IMR-90 (cell line): ENCODE measurements around the gene NDUFV2. TPM values are rescaled to one million over a fixed set of nuclear protein-coding genes. Genes with fewer than 3 reads are reported as not detected.
A peak's percentile ranks its signal among the peaks of the same experiment; 100 is the strongest.

Source experiments
- ATAC-seq: fragments of 200-7000 bp; cut with Tn5 transposase; 2 replicates; pipeline ENCODE4 v1.9.1; 2020; ENCODE audit warnings: low read depth, mild to moderate bottlenecking, moderate library complexity
- BruUV-seq: library from RNA; stranded (reverse); fragments of 400-500 nt; replicated peaks from 2 replicates; lab custom pipeline; 2021; lab: Mats Ljungman, UMichigan
- CTCF ChIA-PET: fragments of 300-600 bp; formaldehyde crosslinking; extraction: SDS; loops from one replicate; lab custom pipeline; 2021; ENCODE audit warnings: antibody characterized with exemption; lab: Yijun Ruan, JAX
- POLR2A ChIA-PET: fragments of 300-600 bp; sonication (Branson Sonifier 250); formaldehyde crosslinking; loops from one replicate; lab custom pipeline; 2022; ENCODE audit warnings: antibody characterized with exemption; ENCODE audit not compliant: unreplicated experiment; lab: Charles Lee
- DNase-seq: peaks from one replicate; pipeline ENCODE4 v3.0.0; 2013
- H2AFZ ChIP-seq: replicated peaks from 2 replicates; pipeline ENCODE3; 2013; ENCODE audit warnings: low read length, mild to moderate bottlenecking; ENCODE audit not compliant: poor library complexity
- H2AK5ac ChIP-seq: 2 replicates; pipeline ENCODE4 v1.6.1; 2013; ENCODE audit warnings: low read depth, low read length, inconsistent platforms
- H2AK9ac ChIP-seq: replicated peaks from 2 replicates; pipeline ENCODE3; 2013; ENCODE audit warnings: mild to moderate bottlenecking, low read depth, low read length, moderate library complexity; ENCODE audit not compliant: poor library complexity
- H2BK120ac ChIP-seq: 2 replicates; pipeline ENCODE4 v1.6.1; 2013; ENCODE audit warnings: low read depth, low read length, inconsistent platforms
- H2BK15ac ChIP-seq: 3 replicates; pipeline ENCODE4 v1.6.1; 2013; ENCODE audit warnings: low read depth, low read length, inconsistent platforms
- H2BK20ac ChIP-seq: 2 replicates; pipeline ENCODE4 v1.6.1; 2013; ENCODE audit warnings: low read depth, mild to moderate bottlenecking, inconsistent platforms, low read length, moderate library complexity
- H2BK5ac ChIP-seq: 2 replicates; pipeline ENCODE4 v1.6.1; 2013; ENCODE audit warnings: mild to moderate bottlenecking, low read depth, low read length, inconsistent platforms; ENCODE audit not compliant: poor library complexity, severe bottlenecking
- H3K14ac ChIP-seq: replicated peaks from 2 replicates; pipeline ENCODE4 v1.6.1; 2013; ENCODE audit warnings: low read depth, low read length, inconsistent platforms
- H3K18ac ChIP-seq: 2 replicates; pipeline ENCODE4 v1.6.1; 2013; ENCODE audit warnings: low read depth, low read length, control low read depth
- H3K23ac ChIP-seq: 2 replicates; pipeline ENCODE4 v1.6.1; 2013; ENCODE audit warnings: low read depth, low read length, inconsistent platforms
- H3K27ac ChIP-seq: 2 replicates; pipeline ENCODE4 v1.5.1; 2013; ENCODE audit warnings: mild to moderate bottlenecking, control low read depth, low read length; ENCODE audit not compliant: insufficient read depth
- H3K27me3 ChIP-seq: 2 replicates; pipeline ENCODE4 v1.6.1; 2013; ENCODE audit warnings: low read length; ENCODE audit not compliant: control insufficient read depth, insufficient read depth
- H3K36me3 ChIP-seq: 2 replicates; pipeline ENCODE4 v1.6.1; 2013; ENCODE audit warnings: low read length, mixed read lengths; ENCODE audit not compliant: control insufficient read depth, insufficient read depth
- H3K4ac ChIP-seq: 2 replicates; pipeline ENCODE4 v1.6.1; 2013; ENCODE audit warnings: low read depth, low read length, inconsistent platforms
- H3K4me1 ChIP-seq: 2 replicates; pipeline ENCODE4 v1.6.1; 2013; ENCODE audit warnings: low read length, mixed read lengths; ENCODE audit not compliant: control insufficient read depth, insufficient read depth
- H3K4me2 ChIP-seq: 2 replicates; pipeline ENCODE4 v1.6.1; 2013; ENCODE audit warnings: low read depth, mild to moderate bottlenecking, control low read depth, low read length, moderate library complexity
- H3K4me3 ChIP-seq: 2 replicates; pipeline ENCODE4 v1.5.1; 2013; ENCODE audit warnings: low read depth, mild to moderate bottlenecking, control low read depth, low read length, moderate library complexity; ENCODE audit not compliant: insufficient read depth
- H3K56ac ChIP-seq: 2 replicates; pipeline ENCODE4 v1.6.1; 2013; ENCODE audit warnings: low read length, inconsistent platforms; ENCODE audit not compliant: insufficient read depth; ENCODE audit errors: extremely low read depth
- H3K79me1 ChIP-seq, 2 experiments: 2 replicates each; pipeline ENCODE4 v1.6.1; 2013; ENCODE audit warnings: low read length in 2 of 2, inconsistent platforms in 1 of 2, low read depth in 1 of 2
- H3K9ac ChIP-seq: 2 replicates; pipeline ENCODE4 v1.6.1; 2013; ENCODE audit warnings: low read depth, low read length, control low read depth
- H3K9me1 ChIP-seq: 2 replicates; pipeline ENCODE4 v1.6.1; 2013; ENCODE audit warnings: low read length, inconsistent platforms; ENCODE audit not compliant: insufficient read depth
- H3K9me3 ChIP-seq: 2 replicates; pipeline ENCODE4 v1.6.1; 2013; ENCODE audit warnings: low read length; ENCODE audit not compliant: control insufficient read depth, insufficient read depth
- H4K20me1 ChIP-seq: 2 replicates; pipeline ENCODE4 v1.6.1; 2013; ENCODE audit warnings: low read length, inconsistent platforms; ENCODE audit not compliant: insufficient read depth
- H4K5ac ChIP-seq: 2 replicates; pipeline ENCODE4 v1.6.1; 2013; ENCODE audit warnings: mild to moderate bottlenecking, low read depth, low read length, control low read depth
- H4K8ac ChIP-seq, 2 experiments: 2 replicates each; pipeline ENCODE4 v1.6.1; 2013; ENCODE audit warnings: low read depth in 2 of 2, low read length in 2 of 2, control low read depth in 1 of 2, inconsistent platforms in 1 of 2
- H4K91ac ChIP-seq: 2 replicates; pipeline ENCODE4 v1.6.1; 2013; ENCODE audit warnings: low read depth, low read length, inconsistent platforms; ENCODE audit not compliant: insufficient read depth
- BHLHE40 ChIP-seq: fragments of 150-350 bp; IDR thresholded peaks from 2 replicates; pipeline ENCODE4 v1.6.1; 2016; ENCODE audit warnings: mild to moderate bottlenecking, low read depth, low read length
- CEBPB ChIP-seq: IDR thresholded peaks from 2 replicates; pipeline ENCODE4 v1.6.1; 2012; ENCODE audit warnings: low read depth, low read length, improper control_type of control experiment
- FOS ChIP-seq: fragments of 150-350 bp; IDR thresholded peaks from 2 replicates; pipeline ENCODE4 v1.6.1; 2016; ENCODE audit warnings: low read depth, low read length
- MAFK ChIP-seq: IDR thresholded peaks from 2 replicates; pipeline ENCODE4 v1.6.1; 2012; ENCODE audit warnings: low read depth, low read length, improper control_type of control experiment
- MAZ ChIP-seq: IDR thresholded peaks from 2 replicates; pipeline ENCODE4 v1.6.1; 2012; ENCODE audit warnings: low read depth, mild to moderate bottlenecking, low read length, improper control_type of control experiment, moderate library complexity, borderline replicate concordance
- RCOR1 ChIP-seq: IDR thresholded peaks from 2 replicates; pipeline ENCODE4 v1.6.1; 2012; ENCODE audit warnings: mild to moderate bottlenecking, low read length, improper control_type of control experiment; ENCODE audit not compliant: insufficient replicate concordance
- SMC3 ChIP-seq: fragments of 150-350 bp; IDR thresholded peaks from 2 replicates; pipeline ENCODE4 v1.6.1; 2016; ENCODE audit warnings: low read depth, mild to moderate bottlenecking, antibody characterized with exemption, low read length, moderate library complexity
- WGBS, 2 experiments: methylation state at CpG; one replicate each; pipeline versions ENCODE4 v1.1.5 to v1.1.7; 2013; ENCODE audit warnings: missing lambda C conversion rate in 2 of 2; ENCODE audit not compliant: insufficient read length in 1 of 2; ENCODE audit errors: extremely low coverage in 2 of 2; 5-methylcytosine and 5-hydroxymethylcytosine counted together
- dilution Hi-C: fragments of 300-500 bp; cut with HindIII; formaldehyde crosslinking; loops from one replicate; pipeline ENCODE4 v1.14.3; 2018; ENCODE audit warnings: low sequenced_read_pairs; ENCODE audit not compliant: unreplicated experiment
- in situ Hi-C: fragments of 300-500 bp; cut with MboI; formaldehyde crosslinking; loops from 3 replicates; pipeline ENCODE4 v1.14.3; 2019; ENCODE audit warnings: low sequenced_read_pairs, inconsistent platforms, mixed read lengths
- intact Hi-C: fragments of 100-400 bp; cut with micrococcal nuclease; formaldehyde crosslinking; loops from 2 replicates; pipeline ENCODE4 v1.10.0; 2022
- polyA plus RNA-seq, 3 experiments: library from polyadenylated mRNA; depleted of rRNA; stranded (reverse); fragments of >200 nt; gene quantifications; 2 replicates each; pipeline ENCODE4 v1.2.3, GENCODE V29; 2012; ENCODE audit warnings: low replicate concordance in 1 of 3
- total RNA-seq: library from RNA; depleted of rRNA; stranded (reverse); fragments of >200 nt; gene quantifications from 2 replicates; pipeline ENCODE4 v1.2.3, GENCODE V29; 2012
- TF ChIP-seq, protein P1 (sequence below): conservative IDR thresholded peaks from 2 replicates; pipeline ENCODE4 v1.5.1; 2012; ENCODE audit warnings: mild to moderate bottlenecking, low read depth, low read length, improper control_type of control experiment
- TF ChIP-seq, protein P2 (sequence below): fragments of 150-350 bp; IDR thresholded peaks from 2 replicates; pipeline ENCODE4 v1.6.1; 2017; ENCODE audit warnings: mild to moderate bottlenecking, antibody characterized with exemption, low read length, low read depth

Gene NDUFV2
- total and polyA plus RNA-seq, 2 of the 4 experiments (the other 2 are of a cell fraction), result 106 to 126 TPM

DNA sequence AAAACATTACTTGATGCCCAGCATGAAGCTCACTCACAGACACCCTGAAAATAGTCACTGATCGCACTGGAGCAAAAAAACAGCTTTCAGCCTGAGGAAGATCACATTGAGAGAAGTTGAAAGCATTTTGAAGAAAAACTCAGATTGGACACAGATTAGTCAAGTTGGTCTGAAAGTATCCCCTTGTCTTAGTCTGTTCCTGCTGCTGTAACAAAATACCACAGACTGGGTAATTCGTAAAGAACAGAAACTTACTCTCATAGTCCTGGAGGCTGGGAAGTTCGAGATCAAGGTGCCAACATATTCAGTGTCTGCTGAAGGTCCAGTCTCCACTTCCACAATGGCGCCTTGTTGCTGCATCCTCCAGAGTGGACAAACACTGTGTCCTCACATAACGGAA, 14.2 kb upstream of the NDUFV2 start:
- H3K14ac ChIP-seq, result no peak overlapping the region
- ChIA-PET POLR2A (no interaction called here), CTCF (no interaction called here)
- BruUV-seq, result no TSS peak
- no peak overlapping the region for H3K18ac ChIP-seq
- H4K8ac ChIP-seq, result no peak overlapping the region
- no peak overlapping the region for H3K56ac ChIP-seq
- H3K4me3 ChIP-seq, result no peak overlapping the region
- no peaks in the 10 kb centered on the region for H4K20me1 ChIP-seq
- no peak overlapping the region for H2AK9ac ChIP-seq
- TF ChIP-seq, protein P1, sequence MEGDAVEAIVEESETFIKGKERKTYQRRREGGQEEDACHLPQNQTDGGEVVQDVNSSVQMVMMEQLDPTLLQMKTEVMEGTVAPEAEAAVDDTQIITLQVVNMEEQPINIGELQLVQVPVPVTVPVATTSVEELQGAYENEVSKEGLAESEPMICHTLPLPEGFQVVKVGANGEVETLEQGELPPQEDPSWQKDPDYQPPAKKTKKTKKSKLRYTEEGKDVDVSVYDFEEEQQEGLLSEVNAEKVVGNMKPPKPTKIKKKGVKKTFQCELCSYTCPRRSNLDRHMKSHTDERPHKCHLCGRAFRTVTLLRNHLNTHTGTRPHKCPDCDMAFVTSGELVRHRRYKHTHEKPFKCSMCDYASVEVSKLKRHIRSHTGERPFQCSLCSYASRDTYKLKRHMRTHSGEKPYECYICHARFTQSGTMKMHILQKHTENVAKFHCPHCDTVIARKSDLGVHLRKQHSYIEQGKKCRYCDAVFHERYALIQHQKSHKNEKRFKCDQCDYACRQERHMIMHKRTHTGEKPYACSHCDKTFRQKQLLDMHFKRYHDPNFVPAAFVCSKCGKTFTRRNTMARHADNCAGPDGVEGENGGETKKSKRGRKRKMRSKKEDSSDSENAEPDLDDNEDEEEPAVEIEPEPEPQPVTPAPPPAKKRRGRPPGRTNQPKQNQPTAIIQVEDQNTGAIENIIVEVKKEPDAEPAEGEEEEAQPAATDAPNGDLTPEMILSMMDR, result no peak
- TF ChIP-seq BHLHE40, result no peak
- no peak for TF ChIP-seq MAZ
- no peak for TF ChIP-seq CEBPB
- no peak for TF ChIP-seq MAFK
- no peak for TF ChIP-seq FOS
- no peak for TF ChIP-seq RCOR1
- TF ChIP-seq, protein P2, sequence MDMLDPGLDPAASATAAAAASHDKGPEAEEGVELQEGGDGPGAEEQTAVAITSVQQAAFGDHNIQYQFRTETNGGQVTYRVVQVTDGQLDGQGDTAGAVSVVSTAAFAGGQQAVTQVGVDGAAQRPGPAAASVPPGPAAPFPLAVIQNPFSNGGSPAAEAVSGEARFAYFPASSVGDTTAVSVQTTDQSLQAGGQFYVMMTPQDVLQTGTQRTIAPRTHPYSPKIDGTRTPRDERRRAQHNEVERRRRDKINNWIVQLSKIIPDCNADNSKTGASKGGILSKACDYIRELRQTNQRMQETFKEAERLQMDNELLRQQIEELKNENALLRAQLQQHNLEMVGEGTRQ, result no peak
- TF ChIP-seq SMC3, result no peak
- no peak overlapping the region for H3K4ac ChIP-seq
- no peak overlapping the region for H2BK20ac ChIP-seq
- 100% methylated on average over 1 of the region's 5 CpGs; no CpG with 5 or more reads in 1 of the 2 experiments for WGBS, 2 experiments
- H3K27me3 ChIP-seq, result no peaks in the 10 kb centered on the region
- H2AK5ac ChIP-seq, result peak overlapping the region; percentile 54; the same call in 1 of the 2 replicates
- H3K9ac ChIP-seq, result no peak overlapping the region
- dilution Hi-C loops (no loop called here), intact Hi-C loops (no loop called here), in situ Hi-C loops (no loop called here)
- no peak overlapping the region for H2BK5ac ChIP-seq
- no peak overlapping the region for H2AFZ ChIP-seq
- H4K5ac ChIP-seq, result no peak overlapping the region
- no peaks in the 10 kb centered on the region for H3K36me3 ChIP-seq
- ATAC-seq (no peak), DNase-seq (no peak)
- no peaks in the 10 kb centered on the region for H3K9me3 ChIP-seq
- peaks cover 6% of the 10 kb centered on the region; the same call in 1 of the 2 replicates for H3K9me1 ChIP-seq
- H3K4me1 ChIP-seq, result peaks cover 2% of the 10 kb centered on the region; the same call in 1 of the 2 replicates
- H2BK120ac ChIP-seq, result no peak overlapping the region
- H3K4me2 ChIP-seq, result no peak overlapping the region
- no peak overlapping the region for H4K91ac ChIP-seq
- H2BK15ac ChIP-seq, result no peak overlapping the region
- H3K79me1 ChIP-seq, result no peaks in the 10 kb centered on the region
- H3K23ac ChIP-seq, result no peak overlapping the region
- no peak overlapping the region for H3K27ac ChIP-seq
